ENCODE data around the gene SFI1. TPM values are rescaled to one million over a fixed set of nuclear protein-coding genes. Genes with fewer than 3 reads are reported as not detected.
"Not testable (repeated sequence)": the region's sequence is repeated elsewhere in the genome, so short reads cannot be mapped to it uniquely, and the experiment has no call there.

Gene SFI1
- total and polyA plus RNA-seq, 4 donors = 3.1 to 16.2 (median 7.4) TPM

GRCh38 chr22:31507517-31507916, 11.2 kb downstream of the SFI1 start:
- not testable (repeated sequence) for H3K27ac ChIP-seq (ENCODE audit: low read depth in 1 of 2, low read length in 2 of 2); H3K9ac ChIP-seq (ENCODE audit: low read depth in 1 of 2, low read length in 2 of 2); H3K27me3 ChIP-seq (ENCODE audit: control insufficient read depth in 4 of 4, insufficient read depth in 4 of 4, low read length in 3 of 4); H3K36me3 ChIP-seq (ENCODE audit: control insufficient read depth in 4 of 4, insufficient read depth in 3 of 4, low read depth in 1 of 4, low read length in 3 of 4); DNase-seq (ENCODE audit: low spot score); H3K4me3 ChIP-seq (ENCODE audit: low read depth in 1 of 3, low read length in 3 of 3); H3K4me1 ChIP-seq (ENCODE audit: control insufficient read depth in 4 of 4, insufficient read depth in 4 of 4, low read length in 3 of 4); H3K9me3 ChIP-seq (ENCODE audit: control insufficient read depth in 4 of 4, low read length in 3 of 4)

GRCh38 chr22:31508536-31508935, 12.2 kb downstream of the SFI1 start:
- 98% methylated on average over 4 of the region's 4 CpGs for WGBS

More at GRCh38 chr22:31508536-31508935, 12.2 kb downstream of the SFI1 start:
- H3K4me1 ChIP-seq (ENCODE audit: control insufficient read depth in 4 of 4, insufficient read depth in 4 of 4, low read length in 3 of 4) = no peaks in the 10 kb centered on the region
- H3K27me3 ChIP-seq (ENCODE audit: control insufficient read depth in 4 of 4, insufficient read depth in 4 of 4, low read length in 3 of 4) = no peaks in the 10 kb centered on the region
- DNase-seq (ENCODE audit: low spot score) = no peak
- TF ChIP-seq FOXA2 (IDR thresholded peaks at IDR 0.05) = no peak
- TF ChIP-seq SP1 (IDR thresholded peaks at IDR 0.05) = no peak
- no peak for TF ChIP-seq ZBTB33 (IDR thresholded peaks at IDR 0.05)
- TF ChIP-seq REST (IDR thresholded peaks at IDR 0.05) = no peak
- TF ChIP-seq ATF3 (IDR thresholded peaks at IDR 0.05) = no peak
- no peak for TF ChIP-seq EGR1 (IDR thresholded peaks at IDR 0.05; ENCODE audit: low read depth in 2 of 2)
- TF ChIP-seq RXRA (IDR thresholded peaks at IDR 0.05) = no peak
- TF ChIP-seq HNF4G (IDR thresholded peaks at IDR 0.05) = no peak
- TF ChIP-seq HNF4A (conservative IDR thresholded peaks at IDR 0.05) = no peak
- H3K36me3 ChIP-seq (ENCODE audit: control insufficient read depth in 4 of 4, insufficient read depth in 3 of 4, low read depth in 1 of 4, low read length in 3 of 4) = no peaks in the 10 kb centered on the region
- H3K4me3 ChIP-seq (ENCODE audit: low read depth in 1 of 3, low read length in 3 of 3) = no peak overlapping the region
- no peak overlapping the region for H3K27ac ChIP-seq (ENCODE audit: low read depth in 1 of 2, low read length in 2 of 2)
- no peak overlapping the region for H3K9ac ChIP-seq (ENCODE audit: low read depth in 1 of 2, low read length in 2 of 2)
- no peaks in the 10 kb centered on the region for H3K9me3 ChIP-seq (ENCODE audit: control insufficient read depth in 4 of 4, low read length in 3 of 4)

Measured in liver (tissue), 9 donors.